HG02981 (cell line): Measurements from ENCODE around the gene TTL.
A peak's percentile ranks its signal among the peaks of the same experiment; 100 is the strongest.
"Not testable (repeated sequence)": the region's sequence is repeated elsewhere in the genome, so short reads cannot be mapped to it uniquely, and the experiment has no call there.

ENCODE experiments used
- ATAC-seq: cut with Tn5 transposase; IDR thresholded peaks from one replicate; pipeline ENCODE4 v1.9.1; 2021; ENCODE audit warnings: mild to moderate bottlenecking, moderate library complexity; ENCODE audit not compliant: unreplicated experiment

Gene TTL

GRCh38 chr2:112519506-112519905 is 37.5 kb downstream of the TTL start:
- ATAC-seq, result no peak

GRCh38 chr2:112520234-112520783 is 38.4 kb downstream of the TTL start:
- ATAC-seq, result no peak

- ATAC-seq, result no peak
Observed at GRCh38 chr2:112523291-112523777, 41.4 kb downstream of the TTL start.

- ATAC-seq, result not testable (repeated sequence)
Observed at GRCh38 chr2:112524276-112524675, 42.3 kb downstream of the TTL start.

GRCh38 chr2:112528541-112528940 is 46.6 kb downstream of the TTL start:
- ATAC-seq, result no peak

- no peak for ATAC-seq
Observed at GRCh38 chr2:112529757-112530156, 47.8 kb downstream of the TTL start.

- no peak for ATAC-seq
Observed at GRCh38 chr2:112530728-112531127, 48.8 kb downstream of the TTL start.

- ATAC-seq, result no peak
Observed at GRCh38 chr2:112534826-112535225, 52.9 kb downstream of the TTL start.

GRCh38 chr2:112536665-112537064 is 54.7 kb downstream of the TTL start:
- not testable (repeated sequence) for ATAC-seq

GRCh38 chr2:112539306-112539705 is 57.4 kb downstream of the TTL start:
- no peak for ATAC-seq

GRCh38 chr2:112540906-112541305 is 59.0 kb downstream of the TTL start:
- ATAC-seq, result no peak

GRCh38 chr2:112541315-112542122 is 59.6 kb downstream of the TTL start:
- ATAC-seq, result peak; percentile 60

GRCh38 chr2:112542123-112542983 is 60.4 kb downstream of the TTL start, which contains the start of gene POLR1B:
Gene POLR1B (plus strand): TSS chr2:112542465. CDS start chr2:112542495, 30 bp downstream.
- peak; percentile 76 for ATAC-seq

- no peak for ATAC-seq
Observed at GRCh38 chr2:112542984-112543661, 61.2 kb downstream of the TTL start.

- ATAC-seq, result no peak
Observed at GRCh38 chr2:112547333-112547732, 65.4 kb downstream of the TTL start.

GRCh38 chr2:112548980-112549379 is 67.0 kb downstream of the TTL start:
- no peak for ATAC-seq

- peak; percentile 80 for ATAC-seq
Observed at GRCh38 chr2:112566104-112566503, 84.1 kb downstream of the TTL start.

GRCh38 chr2:112566508-112566907 is 84.6 kb downstream of the TTL start:
- ATAC-seq, result peak; percentile 38

GRCh38 chr2:112572005-112572404 is 90.0 kb downstream of the TTL start:
- ATAC-seq, result no peak

GRCh38 chr2:112577756-112578155 is 95.8 kb downstream of the TTL start:
- no peak for ATAC-seq

GRCh38 chr2:112579241-112579640 is 97.3 kb downstream of the TTL start:
- no peak for ATAC-seq
